Measurements from ENCODE around the gene CFAP91. TPM values are rescaled to one million over a fixed set of nuclear protein-coding genes. Genes with fewer than 3 reads are reported as not detected.

The CFAP91 gene
- total RNA-seq, 1 donor from 2014 or later: not detected

DNA sequence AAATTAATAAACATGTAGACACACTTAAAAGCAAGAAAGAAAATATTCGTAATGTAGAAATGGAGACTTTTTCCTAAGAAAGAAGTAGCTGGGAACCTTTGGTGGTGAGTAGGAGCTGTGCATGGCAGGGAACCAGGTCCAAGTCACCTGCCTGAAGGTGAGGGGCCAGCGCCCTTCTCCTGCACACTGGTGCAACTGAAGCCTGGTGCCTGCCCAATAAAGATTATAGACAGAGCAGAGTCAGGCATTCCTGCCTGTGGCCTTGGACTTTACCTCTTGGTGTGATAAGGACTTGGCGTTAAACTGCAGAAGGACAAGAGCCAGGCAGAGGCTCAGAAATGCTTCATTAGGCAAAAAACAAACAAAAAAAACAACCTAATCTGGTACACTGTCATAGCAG is 14.2 kb downstream of the CFAP91 start:
- Mint-ChIP-seq H3K9me3 (ENCODE audit: unreplicated experiment) (no peaks in the 10 kb centered on the region), H3K4me3 (ENCODE audit: unreplicated experiment) (no peak overlapping the region), H3K27me3 (ENCODE audit: unreplicated experiment) (no peaks in the 10 kb centered on the region), H3K27ac (ENCODE audit: unreplicated experiment) (no peak overlapping the region), H3K4me1 (ENCODE audit: unreplicated experiment) (no peaks in the 10 kb centered on the region), H3K36me3 (ENCODE audit: unreplicated experiment) (no peaks in the 10 kb centered on the region)
- TF ChIP-seq, protein P1, sequence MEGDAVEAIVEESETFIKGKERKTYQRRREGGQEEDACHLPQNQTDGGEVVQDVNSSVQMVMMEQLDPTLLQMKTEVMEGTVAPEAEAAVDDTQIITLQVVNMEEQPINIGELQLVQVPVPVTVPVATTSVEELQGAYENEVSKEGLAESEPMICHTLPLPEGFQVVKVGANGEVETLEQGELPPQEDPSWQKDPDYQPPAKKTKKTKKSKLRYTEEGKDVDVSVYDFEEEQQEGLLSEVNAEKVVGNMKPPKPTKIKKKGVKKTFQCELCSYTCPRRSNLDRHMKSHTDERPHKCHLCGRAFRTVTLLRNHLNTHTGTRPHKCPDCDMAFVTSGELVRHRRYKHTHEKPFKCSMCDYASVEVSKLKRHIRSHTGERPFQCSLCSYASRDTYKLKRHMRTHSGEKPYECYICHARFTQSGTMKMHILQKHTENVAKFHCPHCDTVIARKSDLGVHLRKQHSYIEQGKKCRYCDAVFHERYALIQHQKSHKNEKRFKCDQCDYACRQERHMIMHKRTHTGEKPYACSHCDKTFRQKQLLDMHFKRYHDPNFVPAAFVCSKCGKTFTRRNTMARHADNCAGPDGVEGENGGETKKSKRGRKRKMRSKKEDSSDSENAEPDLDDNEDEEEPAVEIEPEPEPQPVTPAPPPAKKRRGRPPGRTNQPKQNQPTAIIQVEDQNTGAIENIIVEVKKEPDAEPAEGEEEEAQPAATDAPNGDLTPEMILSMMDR (IDR thresholded peaks at IDR 0.05): no peak
- no peak for DNase-seq (ENCODE audit: extremely low spot score, unreplicated experiment)

DNA sequence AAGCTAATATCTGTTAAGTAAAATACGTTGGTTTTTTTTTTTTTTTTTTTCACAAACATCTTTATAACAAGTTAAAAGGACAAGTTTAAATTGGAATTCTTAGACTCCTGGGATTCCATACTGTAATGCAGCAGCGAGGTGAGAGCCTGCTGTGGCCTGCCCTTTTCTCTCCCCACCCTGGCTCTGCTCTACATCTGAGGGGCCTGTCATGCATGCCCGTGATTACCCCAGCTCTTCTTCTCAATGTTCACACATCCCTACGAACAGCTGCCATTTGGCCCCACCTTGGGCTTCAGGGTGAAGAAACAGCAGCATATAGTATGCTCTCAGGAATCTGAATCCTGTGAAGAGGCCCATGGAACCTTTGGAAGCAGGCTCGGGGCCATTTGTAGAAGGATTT is 14.7 kb downstream of the CFAP91 start:
- no peak overlapping the region for H3K27ac Mint-ChIP-seq (ENCODE audit: unreplicated experiment)
- no peaks in the 10 kb centered on the region for H3K9me3 Mint-ChIP-seq (ENCODE audit: unreplicated experiment)
- TF ChIP-seq, protein P1 (IDR thresholded peaks at IDR 0.05): no peak
- no peak for DNase-seq (ENCODE audit: extremely low spot score, unreplicated experiment)
- no peaks in the 10 kb centered on the region for H3K4me1 Mint-ChIP-seq (ENCODE audit: unreplicated experiment)
- H3K36me3 Mint-ChIP-seq (ENCODE audit: unreplicated experiment): no peaks in the 10 kb centered on the region
- no peaks in the 10 kb centered on the region for H3K27me3 Mint-ChIP-seq (ENCODE audit: unreplicated experiment)
- H3K4me3 Mint-ChIP-seq (ENCODE audit: unreplicated experiment): no peak overlapping the region

DNA sequence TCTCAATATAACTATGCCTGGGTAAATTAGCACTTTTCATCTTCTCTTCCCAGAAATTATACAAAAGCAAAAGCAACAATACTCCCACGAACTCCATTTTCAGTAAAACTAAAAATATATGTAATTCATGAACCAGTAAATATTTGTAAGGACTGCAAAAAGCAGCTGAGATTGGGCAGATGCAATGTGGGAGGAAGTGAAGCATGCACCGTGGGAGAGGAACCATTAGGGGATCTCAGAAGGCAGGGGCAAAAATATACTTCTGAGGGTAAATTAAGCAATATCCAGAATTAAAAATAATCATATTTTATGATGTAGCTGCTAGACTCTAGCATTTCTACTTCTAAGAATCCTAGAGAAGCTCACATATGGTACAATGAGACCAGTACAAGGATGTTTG is 20.2 kb downstream of the CFAP91 start:
- no peak for DNase-seq (ENCODE audit: extremely low spot score, unreplicated experiment)
- TF ChIP-seq, protein P1 (IDR thresholded peaks at IDR 0.05): no peak
- Mint-ChIP-seq H3K27me3 (ENCODE audit: unreplicated experiment) (no peaks in the 10 kb centered on the region), H3K4me3 (ENCODE audit: unreplicated experiment) (no peak overlapping the region), H3K4me1 (ENCODE audit: unreplicated experiment) (no peaks in the 10 kb centered on the region), H3K36me3 (ENCODE audit: unreplicated experiment) (no peaks in the 10 kb centered on the region), H3K9me3 (ENCODE audit: unreplicated experiment) (no peaks in the 10 kb centered on the region), H3K27ac (ENCODE audit: unreplicated experiment) (no peak overlapping the region)

DNA sequence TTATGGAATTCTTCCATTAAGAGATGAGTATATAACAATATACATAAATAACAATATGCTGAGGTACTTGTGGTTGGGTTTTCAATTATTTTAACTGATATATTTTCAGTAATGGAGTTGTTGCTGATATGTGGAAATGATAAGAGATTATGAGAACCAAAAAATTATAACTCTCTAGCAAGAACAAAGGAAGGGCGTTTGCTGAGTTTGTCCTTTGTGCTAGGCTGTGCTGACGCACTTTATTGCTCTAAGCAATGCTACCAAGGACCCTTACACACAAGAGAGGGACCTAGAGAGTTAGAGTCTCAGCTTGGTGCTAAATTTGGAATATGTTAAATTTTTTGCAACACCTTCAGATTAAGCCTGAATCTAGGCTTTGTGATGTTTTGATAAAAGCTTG is 24.1 kb downstream of the CFAP91 start:
- H3K27ac Mint-ChIP-seq (ENCODE audit: unreplicated experiment): no peak overlapping the region
- H3K4me3 Mint-ChIP-seq (ENCODE audit: unreplicated experiment): no peak overlapping the region

DNA sequence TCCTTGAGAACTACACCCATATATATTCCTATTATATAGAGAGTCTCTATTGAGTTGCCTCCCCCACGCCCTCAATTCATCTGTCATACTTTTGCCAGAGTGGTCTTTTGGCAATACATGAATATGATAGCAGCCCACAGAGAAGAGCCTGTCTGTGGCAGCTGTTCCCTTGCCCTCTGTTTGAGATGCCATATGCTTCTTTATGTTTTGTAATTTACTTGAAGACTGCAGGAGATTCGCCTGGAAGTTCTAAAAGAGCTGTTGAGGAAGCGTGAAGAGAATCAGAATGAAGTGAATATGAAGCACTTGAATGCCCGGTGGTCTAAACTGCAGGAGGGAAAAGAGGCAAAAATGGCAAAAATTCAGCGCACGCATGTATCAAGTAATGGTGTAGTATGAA is 27.2 kb downstream of the CFAP91 start:
- H3K4me3 Mint-ChIP-seq (ENCODE audit: unreplicated experiment): no peak overlapping the region
- no peak for DNase-seq (ENCODE audit: extremely low spot score, unreplicated experiment)
- no peaks in the 10 kb centered on the region for H3K27me3 Mint-ChIP-seq (ENCODE audit: unreplicated experiment)
- no peaks in the 10 kb centered on the region for H3K36me3 Mint-ChIP-seq (ENCODE audit: unreplicated experiment)
- TF ChIP-seq, protein P1 (IDR thresholded peaks at IDR 0.05): no peak
- no peaks in the 10 kb centered on the region for H3K9me3 Mint-ChIP-seq (ENCODE audit: unreplicated experiment)
- H3K4me1 Mint-ChIP-seq (ENCODE audit: unreplicated experiment): peaks cover 8% of the 10 kb centered on the region
- no peak overlapping the region for H3K27ac Mint-ChIP-seq (ENCODE audit: unreplicated experiment)

More for the DNA sequence above, 24.1 kb downstream of the CFAP91 start:
- Mint-ChIP-seq H3K9me3 (ENCODE audit: unreplicated experiment) (no peaks in the 10 kb centered on the region), H3K4me1 (ENCODE audit: unreplicated experiment) (peaks cover 5% of the 10 kb centered on the region), H3K27me3 (ENCODE audit: unreplicated experiment) (no peaks in the 10 kb centered on the region), H3K36me3 (ENCODE audit: unreplicated experiment) (no peaks in the 10 kb centered on the region)
- TF ChIP-seq, protein P1 (IDR thresholded peaks at IDR 0.05): no peak
- no peak for DNase-seq (ENCODE audit: extremely low spot score, unreplicated experiment)
